Stromal cell of bone marrow (primary cell): ENCODE data around the gene TMCC1.
"Not testable (repeated sequence)": the region's sequence is repeated elsewhere in the genome, so short reads cannot be mapped to it uniquely, and the experiment has no call there.

Source experiments
- DNase-seq: peaks from one replicate; pipeline ENCODE4 v3.0.0-alpha.2; 2012; ENCODE audit warnings: low read depth

Gene TMCC1

GRCh38 chr3:129644836-129645235, 248.7 kb downstream of the TMCC1 start:
- DNase-seq = no peak

GRCh38 chr3:129641567-129642260, 251.8 kb downstream of the TMCC1 start:
- DNase-seq = not testable (repeated sequence)

- not testable (repeated sequence) for DNase-seq
These were observed 252.5 kb downstream of the TMCC1 start for GRCh38 chr3:129640985-129641384.

- DNase-seq = no peak
These were observed 255.0 kb downstream of the TMCC1 start for GRCh38 chr3:129638481-129638880.

GRCh38 chr3:129636082-129636481, 257.4 kb downstream of the TMCC1 start:
- DNase-seq = no peak

- no peak for DNase-seq
These were observed 257.9 kb downstream of the TMCC1 start for GRCh38 chr3:129635656-129636055.

- DNase-seq = no peak
These were observed 259.6 kb downstream of the TMCC1 start for GRCh38 chr3:129633751-129634481.

- DNase-seq = no peak
These were observed 260.5 kb downstream of the TMCC1 start for GRCh38 chr3:129632977-129633376.

GRCh38 chr3:129632556-129632955, 261.0 kb downstream of the TMCC1 start:
- DNase-seq = no peak

GRCh38 chr3:129632056-129632455, 261.5 kb downstream of the TMCC1 start:
- no peak for DNase-seq

GRCh38 chr3:129629011-129629410, 264.5 kb downstream of the TMCC1 start:
- no peak for DNase-seq

- peak; percentile 41 for DNase-seq
These were observed 265.4 kb downstream of the TMCC1 start for GRCh38 chr3:129628169-129628522.

- peak; percentile 75 for DNase-seq
These were observed 266.0 kb downstream of the TMCC1 start for GRCh38 chr3:129627350-129628168.

- DNase-seq = peak; percentile 57
These were observed 266.7 kb downstream of the TMCC1 start for GRCh38 chr3:129626744-129627349.

GRCh38 chr3:129625072-129625874, 268.2 kb downstream of the TMCC1 start:
- DNase-seq = no peak

GRCh38 chr3:129624347-129625071, 269.0 kb downstream of the TMCC1 start:
- no peak for DNase-seq

- DNase-seq = no peak
These were observed 269.9 kb downstream of the TMCC1 start for GRCh38 chr3:129623447-129624118.

GRCh38 chr3:129622933-129623332, 270.6 kb downstream of the TMCC1 start:
- DNase-seq = no peak

- no peak for DNase-seq
These were observed 271.2 kb downstream of the TMCC1 start for GRCh38 chr3:129622226-129622874.
